Neural progenitor cell (in vitro differentiated cells): ENCODE data around the gene CBY2.

Experiments
- CTCF ChIP-seq: fragments of 200-600 bp; sonication (generic); IDR thresholded peaks from 2 replicates; pipeline ENCODE4 v1.5.1; 2017; ENCODE audit warnings: antibody characterized with exemption, mild to moderate bottlenecking
- EZH2 ChIP-seq: fragments of 200-600 bp; sonication (generic); IDR thresholded peaks from 2 replicates; pipeline ENCODE4 v1.6.1; 2017; ENCODE audit warnings: antibody characterized with exemption, mild to moderate bottlenecking, moderate library complexity

- TF ChIP-seq EZH2 (no peak), CTCF (no peak)
Observed at GRCh38 chr13:45704211-45704739, 2.2 kb downstream of the CBY2 start.
